ENCODE measurements around the gene IL1RAPL1. TPM values are rescaled to one million over a fixed set of nuclear protein-coding genes. Genes with fewer than 3 reads are reported as not detected.

The IL1RAPL1 gene
- total and polyA plus RNA-seq, 4 experiments from 2014 or later = not detected

GRCh38 chrX:28628120-28628519, 40.9 kb downstream of the IL1RAPL1 start:
- no peaks in the 10 kb centered on the region for H3K4me1 Mint-ChIP-seq
- H3K27ac Mint-ChIP-seq = no peak overlapping the region
- H3K27me3 ChIP-seq (ENCODE audit: insufficient read depth, low read length) = no peaks in the 10 kb centered on the region
- no peak overlapping the region for H3K4me3 Mint-ChIP-seq
- ChIA-PET CTCF (ENCODE audit: partially characterized antibody) (no interaction called here), POLR2A (ENCODE audit: partially characterized antibody) (no interaction called here)
- H3K36me3 ChIP-seq (ENCODE audit: insufficient read depth, low read length) = no peaks in the 10 kb centered on the region
- DNase-seq = no peak
- no peak overlapping the region for H3K27ac ChIP-seq (ENCODE audit: low read depth, low read length)
- H3K4me1 ChIP-seq (ENCODE audit: insufficient read depth, low read length) = no peaks in the 10 kb centered on the region
- no peaks in the 10 kb centered on the region for H3K27me3 Mint-ChIP-seq
- no peaks in the 10 kb centered on the region for H3K36me3 Mint-ChIP-seq
- H3K4me3 ChIP-seq (ENCODE audit: low read length in 2 of 2) = no peak overlapping the region
- no peaks in the 10 kb centered on the region for H3K9me3 ChIP-seq (ENCODE audit: control insufficient read depth in 1 of 2, low read length in 2 of 2)
- H3K9me3 Mint-ChIP-seq = peaks cover 0 to 2% (median 0%) of the 10 kb centered on the region in 8 donors
- intact Hi-C loops (cut with micrococcal nuclease) = no loop called here

- Histone ChIP-seq H3K9me3 (ENCODE audit: control insufficient read depth in 1 of 2, low read length in 2 of 2) (no peaks in the 10 kb centered on the region), H3K4me1 (ENCODE audit: insufficient read depth, low read length) (no peaks in the 10 kb centered on the region), H3K27ac (ENCODE audit: low read depth, low read length) (no peak overlapping the region), H3K27me3 (ENCODE audit: insufficient read depth, low read length) (no peaks in the 10 kb centered on the region), H3K4me3 (ENCODE audit: low read length in 2 of 2) (no peak overlapping the region), H3K36me3 (ENCODE audit: insufficient read depth, low read length) (no peaks in the 10 kb centered on the region)
- Mint-ChIP-seq H3K4me3 (no peak overlapping the region), H3K27ac (no peak overlapping the region), H3K9me3 (peaks cover 0 to 11% (median 2%) of the 10 kb centered on the region in 8 donors), H3K27me3 (no peaks in the 10 kb centered on the region), H3K36me3 (no peaks in the 10 kb centered on the region), H3K4me1 (no peaks in the 10 kb centered on the region)
- ChIA-PET CTCF (ENCODE audit: partially characterized antibody) (no interaction called here), POLR2A (ENCODE audit: partially characterized antibody) (no interaction called here)
- intact Hi-C loops (cut with micrococcal nuclease) = no loop called here
- DNase-seq = no peak
These were observed 51.5 kb downstream of the IL1RAPL1 start for GRCh38 chrX:28638775-28639174.

- Mint-ChIP-seq H3K4me1 (no peaks in the 10 kb centered on the region), H3K36me3 (no peaks in the 10 kb centered on the region), H3K27ac (no peak overlapping the region), H3K4me3 (no peak overlapping the region), H3K27me3 (no peaks in the 10 kb centered on the region), H3K9me3 (peaks cover 0 to 12% (median 2%) of the 10 kb centered on the region in 8 donors)
- Histone ChIP-seq H3K4me3 (ENCODE audit: low read length in 2 of 2) (no peak overlapping the region), H3K9me3 (ENCODE audit: control insufficient read depth in 1 of 2, low read length in 2 of 2) (no peaks in the 10 kb centered on the region), H3K36me3 (ENCODE audit: insufficient read depth, low read length) (no peaks in the 10 kb centered on the region), H3K27me3 (ENCODE audit: insufficient read depth, low read length) (no peaks in the 10 kb centered on the region), H3K4me1 (ENCODE audit: insufficient read depth, low read length) (no peaks in the 10 kb centered on the region), H3K27ac (ENCODE audit: low read depth, low read length) (no peak overlapping the region)
- CTCF ChIA-PET (ENCODE audit: partially characterized antibody) = no interaction called here
- intact Hi-C loops (cut with micrococcal nuclease) = no loop called here
- no peak for DNase-seq
- POLR2A ChIA-PET (ENCODE audit: partially characterized antibody) = no interaction called here
These were observed 52.2 kb downstream of the IL1RAPL1 start for GRCh38 chrX:28639451-28639850.

- DNase-seq = no peak
- no peaks in the 10 kb centered on the region for H3K9me3 ChIP-seq (ENCODE audit: control insufficient read depth in 1 of 2, low read length in 2 of 2)
- Mint-ChIP-seq H3K4me1 (no peaks in the 10 kb centered on the region), H3K27ac (no peak overlapping the region), H3K9me3 (peaks cover 0 to 10% (median 4%) of the 10 kb centered on the region in 8 donors), H3K4me3 (no peak overlapping the region), H3K27me3 (no peaks in the 10 kb centered on the region), H3K36me3 (no peaks in the 10 kb centered on the region)
- CTCF ChIA-PET (ENCODE audit: partially characterized antibody) = no interaction called here
- intact Hi-C loops (cut with micrococcal nuclease) = no loop called here
- no peaks in the 10 kb centered on the region for H3K4me1 ChIP-seq (ENCODE audit: insufficient read depth, low read length)
- no peak overlapping the region for H3K27ac ChIP-seq (ENCODE audit: low read depth, low read length)
- POLR2A ChIA-PET (ENCODE audit: partially characterized antibody) = no interaction called here
- H3K4me3 ChIP-seq (ENCODE audit: low read length in 2 of 2) = no peak overlapping the region
- no peaks in the 10 kb centered on the region for H3K27me3 ChIP-seq (ENCODE audit: insufficient read depth, low read length)
- H3K36me3 ChIP-seq (ENCODE audit: insufficient read depth, low read length) = no peaks in the 10 kb centered on the region
These were observed 62.3 kb downstream of the IL1RAPL1 start for GRCh38 chrX:28649541-28649940.

GRCh38 chrX:28651186-28651585, 63.9 kb downstream of the IL1RAPL1 start:
- POLR2A ChIA-PET (ENCODE audit: partially characterized antibody) = no interaction called here
- H3K4me1 ChIP-seq (ENCODE audit: insufficient read depth, low read length) = no peaks in the 10 kb centered on the region
- DNase-seq = no peak
- no peaks in the 10 kb centered on the region for H3K4me1 Mint-ChIP-seq
- no peak overlapping the region for H3K4me3 Mint-ChIP-seq
- H3K36me3 ChIP-seq (ENCODE audit: insufficient read depth, low read length) = no peaks in the 10 kb centered on the region
- H3K9me3 ChIP-seq (ENCODE audit: control insufficient read depth in 1 of 2, low read length in 2 of 2) = no peaks in the 10 kb centered on the region
- no peak overlapping the region for H3K4me3 ChIP-seq (ENCODE audit: low read length in 2 of 2)
- intact Hi-C loops (cut with micrococcal nuclease) = no loop called here
- CTCF ChIA-PET (ENCODE audit: partially characterized antibody) = no interaction called here
- no peaks in the 10 kb centered on the region for H3K36me3 Mint-ChIP-seq
- H3K27me3 ChIP-seq (ENCODE audit: insufficient read depth, low read length) = no peaks in the 10 kb centered on the region
- no peaks in the 10 kb centered on the region for H3K27me3 Mint-ChIP-seq
- peaks cover 0 to 11% (median 4%) of the 10 kb centered on the region in 8 donors for H3K9me3 Mint-ChIP-seq
- H3K27ac ChIP-seq (ENCODE audit: low read depth, low read length) = no peak overlapping the region
- H3K27ac Mint-ChIP-seq = no peak overlapping the region

- ChIA-PET CTCF (ENCODE audit: partially characterized antibody) (no interaction called here), POLR2A (ENCODE audit: partially characterized antibody) (no interaction called here)
- intact Hi-C loops (cut with micrococcal nuclease) = no loop called here
- Histone ChIP-seq H3K27me3 (ENCODE audit: insufficient read depth, low read length) (no peaks in the 10 kb centered on the region), H3K27ac (ENCODE audit: low read depth, low read length) (no peak overlapping the region), H3K9me3 (ENCODE audit: control insufficient read depth in 1 of 2, low read length in 2 of 2) (no peaks in the 10 kb centered on the region), H3K36me3 (ENCODE audit: insufficient read depth, low read length) (no peaks in the 10 kb centered on the region), H3K4me1 (ENCODE audit: insufficient read depth, low read length) (no peaks in the 10 kb centered on the region), H3K4me3 (ENCODE audit: low read length in 2 of 2) (no peak overlapping the region)
- H3K9me3 Mint-ChIP-seq = peaks cover 0 to 6% (median 4%) of the 10 kb centered on the region in 8 donors
- no peak for DNase-seq
- H3K27me3 Mint-ChIP-seq = no peaks in the 10 kb centered on the region
- peaks cover 0 to 1% (median 0%) of the 10 kb centered on the region in 4 donors for H3K4me1 Mint-ChIP-seq
- H3K36me3 Mint-ChIP-seq = no peaks in the 10 kb centered on the region
- no peak overlapping the region for H3K4me3 Mint-ChIP-seq
- no peak overlapping the region for H3K27ac Mint-ChIP-seq
These were observed 72.0 kb downstream of the IL1RAPL1 start for GRCh38 chrX:28659269-28659668.

GRCh38 chrX:28665778-28666177, 78.5 kb downstream of the IL1RAPL1 start:
- intact Hi-C loops (cut with micrococcal nuclease) = no loop called here
- ChIA-PET CTCF (ENCODE audit: partially characterized antibody) (no interaction called here), POLR2A (ENCODE audit: partially characterized antibody) (no interaction called here)
- no peaks in the 10 kb centered on the region for H3K4me1 ChIP-seq (ENCODE audit: insufficient read depth, low read length)
- H3K36me3 ChIP-seq (ENCODE audit: insufficient read depth, low read length) = no peaks in the 10 kb centered on the region
- H3K4me1 Mint-ChIP-seq = no peaks in the 10 kb centered on the region
- H3K4me3 ChIP-seq (ENCODE audit: low read length in 2 of 2) = no peak overlapping the region
- H3K27me3 Mint-ChIP-seq = no peaks in the 10 kb centered on the region
- no peaks in the 10 kb centered on the region for H3K9me3 ChIP-seq (ENCODE audit: control insufficient read depth in 1 of 2, low read length in 2 of 2)
- DNase-seq = no peak
- H3K27me3 ChIP-seq (ENCODE audit: insufficient read depth, low read length) = no peaks in the 10 kb centered on the region
- peaks cover 0 to 4% (median 1%) of the 10 kb centered on the region in 8 donors for H3K9me3 Mint-ChIP-seq
- no peak overlapping the region for H3K27ac ChIP-seq (ENCODE audit: low read depth, low read length)
- H3K4me3 Mint-ChIP-seq = no peak overlapping the region
- H3K27ac Mint-ChIP-seq = no peak overlapping the region
- H3K36me3 Mint-ChIP-seq = no peaks in the 10 kb centered on the region

- Mint-ChIP-seq H3K4me1 (no peaks in the 10 kb centered on the region), H3K4me3 (no peak overlapping the region), H3K27ac (no peak overlapping the region), H3K9me3 (peaks cover 0 to 5% (median 2%) of the 10 kb centered on the region in 8 donors), H3K36me3 (no peaks in the 10 kb centered on the region), H3K27me3 (no peaks in the 10 kb centered on the region)
- H3K27ac ChIP-seq (ENCODE audit: low read depth, low read length) = no peak overlapping the region
- intact Hi-C loops (cut with micrococcal nuclease) = no loop called here
- H3K4me1 ChIP-seq (ENCODE audit: insufficient read depth, low read length) = no peaks in the 10 kb centered on the region
- no peaks in the 10 kb centered on the region for H3K27me3 ChIP-seq (ENCODE audit: insufficient read depth, low read length)
- ChIA-PET POLR2A (ENCODE audit: partially characterized antibody) (no interaction called here), CTCF (ENCODE audit: partially characterized antibody) (no interaction called here)
- no peaks in the 10 kb centered on the region for H3K9me3 ChIP-seq (ENCODE audit: control insufficient read depth in 1 of 2, low read length in 2 of 2)
- no peak overlapping the region for H3K4me3 ChIP-seq (ENCODE audit: low read length in 2 of 2)
- no peaks in the 10 kb centered on the region for H3K36me3 ChIP-seq (ENCODE audit: insufficient read depth, low read length)
- DNase-seq = no peak
These were observed 81.1 kb downstream of the IL1RAPL1 start for GRCh38 chrX:28668303-28668702.

Measured in CD4-positive, alpha-beta memory T cell (primary cell).